ENCODE data around the gene C9.
"Not testable (repeated sequence)": the region's sequence is repeated elsewhere in the genome, so short reads cannot be mapped to it uniquely, and the experiment has no call there.

The C9 gene

DNA sequence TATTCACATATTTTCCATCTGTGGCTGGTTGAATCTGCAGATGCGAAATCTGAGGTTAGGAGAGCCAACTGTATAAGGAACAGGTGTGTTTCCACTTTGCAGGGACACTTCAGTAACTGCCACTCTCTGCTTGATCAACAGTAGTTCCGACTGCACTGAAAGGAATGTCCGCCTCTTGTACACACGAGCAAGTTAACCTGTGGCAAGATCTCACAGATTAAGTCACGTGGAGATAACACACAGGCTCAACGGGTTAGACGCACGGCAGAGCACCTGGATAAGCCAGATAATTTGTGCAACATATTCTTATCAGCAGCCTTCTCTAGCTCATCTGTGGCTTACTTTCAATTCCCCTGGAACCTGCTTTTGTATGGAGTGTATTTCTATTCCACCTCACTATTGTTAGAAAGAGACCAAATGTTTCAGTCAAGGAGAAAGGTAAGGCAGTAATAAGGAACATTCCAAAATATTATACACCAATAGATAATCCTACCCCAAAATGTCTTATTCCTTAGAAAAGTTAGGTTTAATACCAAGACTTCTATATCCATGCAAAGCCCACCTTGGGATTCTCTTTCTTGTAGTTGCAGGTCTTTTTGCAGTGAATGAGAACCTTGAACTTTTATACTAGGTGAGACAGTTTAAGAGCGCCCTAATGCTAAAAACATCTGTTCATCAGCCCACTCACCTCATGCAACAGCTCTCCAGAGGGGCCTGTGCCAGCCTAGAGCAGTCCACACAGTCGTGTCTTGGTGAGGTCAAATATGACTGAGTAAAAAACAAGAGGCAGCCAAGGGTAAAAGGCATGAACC lies 6.5 kb upstream of the C9 start:
- peak; percentile 23 for DNase-seq

DNA sequence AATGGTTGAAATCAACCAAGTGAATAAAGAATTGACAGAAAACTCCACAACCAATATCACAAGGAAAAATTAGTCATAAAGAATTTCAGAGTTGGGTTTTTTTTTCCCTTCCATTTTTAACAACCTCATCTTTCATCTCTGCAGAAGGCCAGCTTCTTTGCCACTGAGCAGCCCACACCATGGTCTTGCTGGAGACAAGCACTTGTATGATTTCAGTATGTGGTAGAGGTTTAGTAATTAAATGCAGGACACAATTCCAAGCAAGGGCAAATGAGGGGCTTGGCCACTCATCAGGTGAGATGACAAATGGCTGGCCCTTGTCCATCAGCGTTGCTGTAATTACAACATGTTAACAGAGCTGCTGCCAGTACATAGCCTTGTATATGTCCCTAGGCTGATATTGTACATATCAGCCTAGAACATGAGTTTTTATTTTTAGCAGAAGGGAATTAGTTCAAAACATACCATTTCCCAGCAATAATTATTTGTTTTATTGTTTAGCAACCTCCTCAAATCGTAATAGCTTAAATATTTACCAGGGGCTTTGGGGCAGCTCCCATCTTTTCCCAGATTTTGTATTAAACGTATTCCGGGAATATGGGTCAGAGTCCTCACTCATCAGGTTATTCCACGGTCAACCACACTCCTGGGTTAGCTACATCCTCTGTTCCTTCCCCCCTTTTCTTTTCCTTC lies 5.0 kb upstream of the C9 start:
- no peak for DNase-seq

DNA sequence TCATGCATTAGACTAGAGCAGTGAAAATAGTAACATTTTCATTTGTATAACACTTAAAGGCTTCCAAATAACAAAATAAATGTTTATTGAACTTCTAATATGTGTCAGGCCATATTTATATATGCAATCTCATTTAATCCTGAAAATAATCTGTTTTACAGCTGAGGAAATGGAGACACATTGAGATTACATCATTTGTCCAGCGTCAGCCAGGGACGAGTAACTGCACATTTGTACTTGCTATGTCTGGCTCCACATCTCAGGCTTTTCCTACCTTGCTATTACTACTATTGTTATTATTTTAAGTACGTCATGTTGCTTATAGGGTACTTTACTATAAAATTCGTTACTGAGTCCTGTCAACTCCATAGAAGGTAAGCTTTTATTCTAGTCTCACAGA lies 3.8 kb upstream of the C9 start:
- DNase-seq, result no peak

DNA sequence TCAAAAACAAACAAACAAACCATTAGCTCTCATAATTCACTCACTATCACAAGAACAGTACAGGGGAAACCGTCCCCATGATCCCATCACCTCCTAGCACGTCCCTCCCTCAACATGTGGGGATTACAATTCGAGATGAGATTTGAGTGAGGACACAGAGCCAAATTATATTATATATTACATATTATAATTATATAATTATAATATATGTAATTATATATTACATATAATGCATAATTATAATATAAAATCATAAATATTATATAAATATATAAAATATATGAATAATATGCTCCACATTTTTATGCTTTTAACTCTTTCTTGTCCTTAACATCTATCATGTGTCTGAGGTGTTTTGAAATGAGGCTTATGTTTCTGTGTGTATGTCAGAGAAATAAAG lies 3.4 kb upstream of the C9 start:
- no peak for DNase-seq

DNA sequence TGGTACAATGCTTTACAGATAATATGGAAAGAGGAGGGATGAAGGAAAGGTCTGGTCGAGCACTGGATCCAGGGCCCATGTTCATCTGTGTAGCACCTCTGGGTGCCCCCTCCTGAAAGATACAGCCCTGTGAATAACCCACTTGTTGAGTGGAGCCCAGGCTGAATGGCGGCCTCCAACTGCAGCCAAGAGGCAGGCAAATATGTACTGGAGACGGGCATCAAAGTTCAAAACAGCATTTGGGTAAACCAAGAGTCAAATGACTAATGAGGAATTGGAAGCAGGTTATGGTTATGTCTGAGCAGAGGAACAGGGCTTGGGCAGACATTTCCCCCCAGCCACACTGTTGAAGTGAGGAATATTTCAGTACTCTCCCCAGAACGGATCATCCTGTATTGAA lies 1.1 kb downstream of the C9 start:
- no peak for DNase-seq

DNA sequence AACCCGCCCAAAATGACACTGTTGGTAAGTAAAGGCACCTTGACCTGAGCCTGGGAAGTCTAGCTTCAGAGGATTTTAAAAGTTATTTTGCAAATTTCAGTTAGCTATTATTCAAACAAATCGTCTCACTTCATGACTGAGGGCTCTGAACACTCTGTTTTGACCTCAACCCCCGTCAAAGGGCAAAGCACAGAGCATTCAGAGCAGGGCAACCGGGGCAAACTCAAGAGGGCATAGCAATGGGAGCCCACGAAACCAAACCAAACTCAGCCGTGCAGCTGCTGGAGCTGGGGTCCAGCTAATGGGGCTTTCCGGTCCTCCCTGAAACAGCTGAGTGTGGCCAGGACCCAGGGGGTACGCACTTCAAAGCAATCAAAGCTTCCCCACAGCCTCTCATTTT lies 1.6 kb downstream of the C9 start:
- no peak for DNase-seq

DNA sequence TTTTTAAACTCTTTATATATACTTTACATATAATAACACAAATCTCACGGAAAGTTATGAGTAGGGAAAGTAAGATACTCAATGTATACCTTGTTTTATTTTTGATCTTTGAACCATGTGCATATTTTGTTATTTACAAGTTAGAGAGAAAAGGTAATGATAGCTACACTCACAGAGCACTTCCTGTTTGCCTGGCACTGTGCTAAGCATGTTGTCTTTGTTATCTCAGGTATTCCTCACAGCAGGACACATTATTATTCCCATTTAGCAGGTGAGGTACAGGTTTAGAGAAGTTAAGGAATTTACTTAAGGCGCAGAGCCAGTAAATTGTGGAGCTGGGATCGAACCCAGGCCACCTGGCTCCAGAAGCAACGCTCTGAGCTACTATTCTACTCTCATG lies 3.0 kb downstream of the C9 start:
- no peak for DNase-seq

DNA sequence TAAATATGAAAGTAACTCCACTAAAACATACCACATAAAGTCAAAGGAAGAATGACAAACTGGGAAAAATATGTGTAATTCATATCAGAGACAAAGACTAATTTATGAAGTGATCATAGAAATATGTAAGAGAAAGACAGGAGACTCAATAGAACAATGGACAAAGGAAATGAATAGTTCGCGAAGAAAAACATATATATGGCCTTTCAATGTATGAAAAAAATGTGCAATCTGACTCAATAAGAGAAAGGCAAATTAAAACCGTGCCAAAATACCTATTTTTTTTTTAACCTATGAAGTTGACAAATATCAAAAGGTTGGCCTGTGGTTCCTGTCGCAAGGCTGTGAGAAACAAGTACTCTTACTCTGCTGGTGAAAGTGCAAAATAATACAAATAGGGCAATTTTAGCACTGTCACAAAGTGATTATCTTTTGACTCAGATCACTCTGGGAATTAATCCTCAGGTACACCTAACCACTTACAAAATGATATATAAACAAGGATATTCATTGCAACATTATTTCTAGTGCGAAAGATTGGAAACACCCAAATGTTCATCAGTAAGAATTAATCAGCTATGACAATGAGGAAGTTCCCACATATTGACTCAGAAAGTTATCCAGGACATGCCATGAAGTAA lies 3.7 kb downstream of the C9 start:
- no peak for DNase-seq

DNA sequence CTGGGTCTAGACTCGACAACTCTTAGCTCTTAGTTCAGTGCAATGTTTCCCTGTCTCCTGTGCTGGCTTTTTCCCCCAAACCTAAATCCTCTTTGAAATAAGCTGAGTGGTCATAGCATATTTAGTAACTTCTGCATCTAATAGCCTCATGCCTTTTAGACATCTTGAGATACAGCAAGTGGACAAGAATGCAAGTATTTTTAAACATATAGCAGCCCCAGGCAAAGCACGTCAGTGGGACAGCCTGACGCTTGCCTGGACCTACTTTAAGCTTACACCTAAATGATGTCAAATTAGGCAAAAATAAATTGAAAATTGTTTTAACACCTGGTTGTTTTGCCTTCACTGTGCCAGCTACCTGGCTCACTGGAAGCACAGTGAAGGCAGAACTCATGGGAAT lies 8.0 kb downstream of the C9 start:
- no peak for DNase-seq

DNA sequence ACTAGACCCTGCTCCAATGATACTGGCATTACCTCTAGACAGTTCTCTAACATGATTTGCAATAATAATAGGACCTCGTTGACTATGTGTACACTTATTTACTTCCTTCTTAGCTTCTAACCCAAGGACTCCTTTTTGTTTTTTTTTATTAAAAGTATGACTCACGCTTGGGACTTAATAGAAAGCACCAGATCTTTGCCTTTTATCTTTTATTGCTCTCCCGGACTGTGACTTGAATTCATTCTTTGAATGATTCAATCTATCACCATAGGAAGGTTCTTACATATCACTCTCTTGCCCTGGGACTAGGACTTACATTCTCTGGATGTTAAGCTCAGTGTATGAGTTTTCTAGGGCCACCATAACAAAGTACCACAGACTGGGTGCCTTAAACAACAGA lies 9.0 kb downstream of the C9 start:
- DNase-seq, result no peak

DNA sequence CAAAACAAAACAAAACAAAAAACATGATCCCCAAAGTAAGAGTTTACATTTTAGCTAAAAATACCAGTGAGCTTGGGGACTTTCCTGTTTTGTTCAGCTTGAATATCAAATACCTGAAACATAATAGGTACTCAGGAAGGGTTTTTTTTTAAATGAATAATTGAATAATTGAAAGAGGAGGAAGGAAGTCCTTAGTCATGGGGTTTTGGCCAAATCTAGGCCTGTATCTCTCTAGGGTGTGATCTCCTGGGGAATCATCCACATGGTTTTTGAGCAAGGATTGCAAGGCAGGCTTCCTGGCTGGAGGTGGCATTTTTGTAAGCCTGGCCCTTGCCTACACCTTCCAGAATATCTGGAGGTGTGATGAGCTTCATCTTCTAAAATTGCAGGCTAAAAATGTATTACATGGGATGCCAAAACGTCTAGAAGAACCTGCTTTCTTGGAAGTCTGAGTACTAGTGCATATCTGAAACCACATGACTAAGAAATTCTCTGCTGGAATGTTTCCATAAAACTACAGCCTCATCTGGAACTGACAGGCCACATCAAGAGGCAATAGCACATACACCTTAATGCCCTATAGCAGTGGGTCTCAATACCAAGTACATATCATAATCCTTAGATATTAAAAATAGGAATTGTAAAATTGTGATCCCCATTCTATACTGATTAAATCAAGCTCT lies 10.4 kb downstream of the C9 start:
- DNase-seq, result no peak

DNA sequence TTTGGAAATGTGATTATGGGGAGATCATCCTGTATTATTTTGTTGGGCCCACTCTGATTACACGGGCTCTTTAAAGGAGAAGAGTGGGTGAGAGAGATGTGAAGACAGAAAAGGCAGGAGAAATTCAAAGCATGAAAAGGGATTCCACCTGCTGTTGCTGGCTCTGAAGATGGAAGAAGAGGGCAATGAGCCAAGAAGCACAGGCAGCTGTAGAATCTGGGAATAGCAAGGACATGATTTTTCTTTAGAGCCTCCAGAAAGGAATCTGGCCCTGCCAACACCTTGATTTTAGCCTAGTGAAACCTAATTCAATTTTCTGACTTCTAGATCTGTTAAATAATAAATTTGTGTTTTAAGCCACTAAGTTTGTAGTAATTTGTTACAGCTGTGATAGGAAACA lies 11.3 kb downstream of the C9 start:
- DNase-seq, result no peak

DNA sequence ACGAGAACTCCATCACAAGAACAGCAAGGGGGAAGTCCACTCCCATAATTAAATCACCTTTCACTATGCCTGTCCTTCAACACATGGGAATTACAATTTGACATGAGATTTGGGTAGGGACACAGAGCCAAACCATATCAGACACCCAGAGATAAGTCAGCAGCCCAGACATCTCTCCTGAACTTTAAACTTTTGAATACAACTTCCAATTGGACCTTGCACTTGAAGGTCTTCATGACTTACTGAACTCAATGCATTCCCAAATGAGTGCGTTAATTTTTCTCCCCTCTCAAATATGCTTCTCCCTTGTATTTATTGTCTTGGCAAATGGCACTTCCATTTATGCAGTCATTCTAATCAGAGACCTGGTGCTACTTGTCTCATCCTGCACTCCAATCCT lies 12.1 kb downstream of the C9 start:
- DNase-seq, result no peak

DNA sequence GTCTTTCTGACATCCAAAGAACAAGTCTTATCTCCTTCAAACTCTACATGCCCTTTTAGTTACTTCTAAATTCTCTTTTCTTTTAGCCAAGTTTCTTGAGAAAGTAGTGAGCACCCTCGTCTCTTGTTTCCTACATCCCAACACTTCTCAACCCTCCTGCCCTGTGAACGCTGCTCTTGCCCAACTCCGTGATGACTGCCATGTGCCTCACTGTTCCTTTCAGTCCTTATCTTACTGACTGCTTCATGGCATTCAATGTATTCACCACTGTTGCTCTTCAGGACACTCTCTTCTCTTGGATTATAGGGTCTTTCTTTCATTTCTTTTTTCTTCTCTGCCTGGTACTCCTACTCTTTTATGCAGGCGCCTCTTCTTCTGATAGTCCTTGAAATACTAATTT lies 14.8 kb downstream of the C9 start:
- DNase-seq, result no peak

DNA sequence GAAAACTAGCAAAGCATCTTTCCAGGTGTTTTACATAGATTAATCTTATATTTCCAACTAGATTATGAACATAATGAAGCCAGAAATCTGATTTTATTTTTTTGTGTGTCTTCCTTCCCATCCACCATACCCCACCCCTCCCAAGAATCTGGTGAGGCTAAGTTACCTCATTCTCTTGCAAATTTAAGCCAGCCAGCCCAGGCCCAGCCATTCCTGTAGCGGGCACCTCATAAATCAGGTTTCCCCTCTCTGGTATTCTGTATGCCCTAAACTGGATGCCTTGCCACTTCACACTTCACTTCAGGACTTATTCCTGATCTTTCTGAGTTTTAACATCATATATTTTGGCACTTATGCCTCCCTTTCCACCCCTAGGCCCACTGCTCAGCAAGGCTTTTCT lies 21.8 kb downstream of the C9 start:
- DNase-seq, result no peak

DNA sequence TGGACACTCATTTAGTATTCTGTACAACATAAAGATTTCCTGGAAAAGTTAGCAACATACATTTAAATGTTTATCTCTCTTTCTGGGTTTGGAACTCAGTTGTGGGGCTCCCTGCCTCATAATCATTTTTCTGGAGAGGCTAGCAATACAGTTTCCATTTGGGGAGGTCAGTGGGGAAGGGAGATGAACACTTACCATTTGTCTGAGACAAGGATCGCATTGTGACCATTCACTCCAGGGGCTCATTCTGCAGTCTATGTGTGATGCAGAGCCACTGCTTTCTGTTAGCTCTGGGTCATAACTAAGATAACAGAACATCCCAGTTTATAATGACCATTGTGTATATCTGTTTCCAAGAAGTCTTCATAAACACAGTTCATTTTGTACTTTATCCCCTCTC lies 22.4 kb downstream of the C9 start:
- DNase-seq, result no peak

DNA sequence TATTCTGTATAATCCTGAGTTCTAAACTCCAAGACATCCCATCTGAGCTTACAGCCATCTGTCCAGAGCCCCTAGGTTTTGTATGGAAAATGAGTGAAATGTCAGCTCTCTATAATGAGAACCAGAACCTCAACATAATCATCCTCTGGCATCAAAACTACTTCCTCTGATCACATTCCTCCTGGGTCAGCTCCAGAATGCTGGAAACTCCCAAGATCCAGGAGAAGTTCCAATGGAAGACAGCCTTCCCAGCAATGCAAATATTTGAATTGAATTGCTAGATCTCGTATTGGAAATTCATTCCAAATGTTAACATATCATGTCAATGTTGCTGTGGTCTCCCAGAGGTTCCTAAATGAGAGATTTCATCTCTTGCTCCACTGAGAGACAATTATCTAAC lies 23.8 kb downstream of the C9 start:
- DNase-seq, result no peak

DNA sequence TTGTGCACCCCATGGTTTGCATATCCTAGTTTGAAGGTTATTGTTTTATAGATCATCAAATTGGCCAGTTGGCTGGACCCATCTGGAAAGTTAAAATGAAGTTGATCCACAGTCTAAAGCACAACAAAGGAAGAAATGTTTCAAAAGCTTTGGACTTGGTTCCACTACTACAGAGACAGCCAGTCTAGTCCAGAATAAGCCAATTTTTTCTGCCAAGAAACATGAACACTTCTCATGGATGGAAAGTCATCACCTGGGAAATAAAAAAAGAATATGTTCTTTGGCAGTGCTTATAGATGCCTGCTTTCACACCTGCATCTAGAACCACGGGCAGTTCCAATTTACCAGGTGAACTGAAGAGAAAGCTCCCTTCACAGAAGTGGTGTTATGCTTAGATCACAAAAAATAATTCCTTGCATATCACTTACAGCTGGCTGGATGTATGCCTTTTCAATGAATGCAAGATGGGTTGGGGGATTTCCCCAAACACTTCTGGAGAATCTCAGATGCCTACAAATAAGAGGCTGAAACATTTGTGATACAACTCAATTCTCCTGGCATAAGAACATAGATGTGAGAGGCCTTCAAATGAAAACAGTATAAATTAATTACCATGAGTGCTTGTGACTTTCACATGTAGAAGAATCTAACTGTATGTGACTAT lies 26.9 kb downstream of the C9 start:
- no peak for DNase-seq

DNA sequence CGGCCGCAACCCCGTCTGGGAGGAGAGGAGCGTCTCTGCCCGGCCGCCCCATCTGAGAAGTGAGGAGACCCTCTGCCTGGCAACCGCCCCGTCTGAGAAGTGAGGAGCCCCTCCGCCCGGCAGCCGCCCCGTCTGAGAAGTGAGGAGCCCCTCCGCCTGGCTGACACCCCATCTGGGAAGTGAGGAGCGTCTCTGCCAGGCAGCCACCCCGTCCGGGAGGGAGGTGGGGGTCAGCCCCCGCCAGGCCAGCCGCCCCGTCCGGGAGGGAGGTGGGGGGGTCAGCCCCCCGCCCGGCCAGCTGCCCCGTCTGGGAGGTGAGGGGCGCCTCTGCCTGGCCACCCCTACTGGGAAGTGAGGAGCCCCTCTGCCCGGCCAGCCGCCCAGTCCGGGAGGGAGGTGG lies 30.0 kb downstream of the C9 start:
- not testable (repeated sequence) for DNase-seq

DNA sequence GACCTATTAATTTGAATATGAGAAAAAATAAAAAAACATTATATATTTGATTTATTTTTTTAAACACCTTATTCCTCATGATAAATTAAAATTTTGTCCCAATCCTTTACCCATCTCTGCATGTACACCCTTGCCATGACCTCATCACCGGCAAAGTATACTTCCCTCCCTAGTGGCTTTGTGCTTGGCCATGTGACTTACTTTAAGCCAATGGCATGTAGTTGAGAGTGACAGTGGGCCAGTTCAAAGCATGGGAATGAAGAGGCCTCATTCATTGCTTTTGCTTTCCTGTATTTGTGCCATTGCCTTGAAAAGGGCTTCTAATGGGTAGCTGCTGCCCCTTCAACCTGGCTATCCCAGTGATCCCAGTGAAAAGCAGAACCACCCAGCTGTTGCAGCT lies 31.2 kb downstream of the C9 start:
- DNase-seq, result no peak

DNA sequence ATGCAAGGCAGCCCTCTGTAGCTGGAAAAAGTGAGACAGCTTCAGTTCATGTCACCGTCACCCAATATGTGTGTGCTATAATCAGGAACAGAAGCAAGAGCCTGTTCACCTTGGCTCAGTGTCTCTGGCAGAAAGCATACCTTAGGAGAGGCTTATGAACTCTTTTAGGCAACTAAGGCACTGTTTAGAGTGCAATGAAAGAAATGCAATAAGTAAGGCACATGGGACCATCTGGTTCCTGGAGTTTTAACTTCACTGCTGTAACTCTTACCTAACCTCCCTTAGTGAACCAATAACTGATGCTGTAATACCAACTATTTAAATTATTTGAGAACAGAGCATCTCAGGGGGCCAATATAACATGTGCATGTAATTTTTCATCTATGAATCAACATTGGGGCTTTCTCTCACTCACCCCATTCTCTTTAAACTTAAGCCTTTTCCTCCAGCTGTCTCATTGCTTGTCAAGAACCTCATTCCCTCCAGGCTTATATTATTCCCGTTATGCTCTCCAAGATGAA lies 32.4 kb downstream of the C9 start:
- no peak for DNase-seq

DNA sequence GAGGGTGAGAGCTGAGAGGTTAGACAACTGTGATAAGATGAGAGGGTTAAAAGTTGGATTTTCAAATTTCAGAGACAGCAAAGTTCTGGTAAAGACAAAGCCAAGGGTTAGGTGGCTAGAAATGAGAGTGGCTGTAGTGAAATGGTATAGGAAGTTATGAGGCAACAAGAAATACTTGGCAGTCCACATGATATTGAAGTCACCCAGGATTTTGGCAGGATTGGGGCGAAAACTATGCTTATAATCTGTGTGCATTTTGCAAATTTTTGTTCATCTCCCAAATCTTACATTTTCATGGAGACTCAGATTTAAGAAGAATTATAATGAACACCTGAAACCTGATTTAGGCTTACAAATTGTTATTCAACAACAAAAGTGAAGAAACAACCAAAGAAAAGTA lies 35.6 kb downstream of the C9 start:
- no peak for DNase-seq

DNA sequence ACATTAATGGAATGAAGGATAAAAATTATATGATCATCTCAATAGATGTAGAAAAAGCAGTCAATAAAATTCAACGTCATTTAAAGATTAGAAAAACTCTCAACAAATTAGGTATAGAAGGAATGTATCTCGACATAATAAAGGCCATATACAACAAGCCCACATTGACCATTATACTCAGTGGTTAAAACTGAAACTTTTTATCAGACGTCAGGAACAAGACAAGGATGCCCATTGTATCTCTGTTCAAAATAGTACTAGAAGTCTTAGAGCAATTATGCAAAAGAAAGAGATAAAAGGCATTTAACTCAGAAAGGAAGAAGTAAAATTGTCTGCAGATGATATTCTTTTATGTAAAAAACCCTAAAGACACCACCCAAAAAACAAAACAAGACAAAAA lies 40.8 kb downstream of the C9 start:
- DNase-seq, result no peak
